ENCODE data around the gene ABCF3. TPM values are rescaled to one million over a fixed set of nuclear protein-coding genes. Genes with fewer than 3 reads are reported as not detected.
A peak's percentile ranks its signal among the peaks of the same experiment; 100 is the strongest.

Gene ABCF3
- total RNA-seq, 1 donor from 2014 or later: 67.3 TPM

DNA sequence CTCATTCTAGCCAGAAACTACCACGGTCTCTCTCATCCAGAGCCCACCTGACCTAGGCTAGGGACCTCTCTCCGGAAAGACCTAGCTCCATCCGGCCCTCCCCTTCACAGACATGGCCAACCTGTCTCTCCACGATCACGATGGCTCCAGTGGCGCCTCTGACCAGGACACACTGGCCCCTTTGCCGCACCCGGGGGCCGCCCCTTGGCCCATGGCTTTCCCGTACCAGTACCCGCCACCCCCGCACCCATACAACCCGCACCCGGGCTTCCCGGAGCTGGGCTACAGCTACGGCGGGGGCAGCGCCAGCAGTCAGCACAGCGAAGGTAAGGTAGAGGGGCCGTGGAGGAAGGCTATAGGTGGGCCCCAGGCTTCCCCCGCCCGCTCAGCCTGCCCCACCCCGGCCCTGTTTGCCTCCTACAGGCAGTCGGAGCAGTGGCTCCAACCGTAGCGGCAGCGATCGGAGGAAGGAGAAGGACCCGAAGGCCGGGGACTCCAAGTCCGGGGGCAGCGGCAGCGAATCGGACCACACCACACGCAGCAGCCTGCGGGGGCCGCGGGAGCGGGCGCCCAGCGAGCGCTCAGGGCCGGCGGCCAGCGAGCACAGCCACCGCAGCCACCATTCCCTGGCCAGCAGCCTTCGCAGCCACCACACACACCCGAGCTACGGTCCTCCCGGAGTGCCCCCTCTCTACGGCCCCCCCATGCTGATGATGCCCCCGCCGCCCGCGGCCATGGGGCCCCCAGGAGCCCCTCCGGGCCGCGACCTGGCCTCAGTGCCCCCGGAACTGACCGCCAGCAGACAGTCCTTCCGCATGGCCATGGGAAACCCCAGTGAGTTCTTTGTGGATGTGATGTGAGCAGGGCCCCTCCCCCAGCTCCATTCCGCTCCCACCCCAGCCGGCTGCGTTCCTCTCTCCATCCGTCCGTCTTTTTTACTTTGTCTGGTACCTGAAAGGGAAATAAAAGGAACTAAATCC is 15.8 kb upstream of the ABCF3 start:
- Mint-ChIP-seq H3K4me1 (peaks cover 7% of the 10 kb centered on the region), H3K9me3 (no peaks in the 10 kb centered on the region), H3K27ac (ENCODE audit: unreplicated experiment) (no peak overlapping the region), H3K36me3 (ENCODE audit: low read depth) (peaks cover 17% of the 10 kb centered on the region), H3K27me3 (ENCODE audit: low read depth) (no peaks in the 10 kb centered on the region), H3K4me3 (no peak overlapping the region)
- TF ChIP-seq, protein P1, sequence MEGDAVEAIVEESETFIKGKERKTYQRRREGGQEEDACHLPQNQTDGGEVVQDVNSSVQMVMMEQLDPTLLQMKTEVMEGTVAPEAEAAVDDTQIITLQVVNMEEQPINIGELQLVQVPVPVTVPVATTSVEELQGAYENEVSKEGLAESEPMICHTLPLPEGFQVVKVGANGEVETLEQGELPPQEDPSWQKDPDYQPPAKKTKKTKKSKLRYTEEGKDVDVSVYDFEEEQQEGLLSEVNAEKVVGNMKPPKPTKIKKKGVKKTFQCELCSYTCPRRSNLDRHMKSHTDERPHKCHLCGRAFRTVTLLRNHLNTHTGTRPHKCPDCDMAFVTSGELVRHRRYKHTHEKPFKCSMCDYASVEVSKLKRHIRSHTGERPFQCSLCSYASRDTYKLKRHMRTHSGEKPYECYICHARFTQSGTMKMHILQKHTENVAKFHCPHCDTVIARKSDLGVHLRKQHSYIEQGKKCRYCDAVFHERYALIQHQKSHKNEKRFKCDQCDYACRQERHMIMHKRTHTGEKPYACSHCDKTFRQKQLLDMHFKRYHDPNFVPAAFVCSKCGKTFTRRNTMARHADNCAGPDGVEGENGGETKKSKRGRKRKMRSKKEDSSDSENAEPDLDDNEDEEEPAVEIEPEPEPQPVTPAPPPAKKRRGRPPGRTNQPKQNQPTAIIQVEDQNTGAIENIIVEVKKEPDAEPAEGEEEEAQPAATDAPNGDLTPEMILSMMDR (conservative IDR thresholded peaks at IDR 0.05): no peak
- DNase-seq (ENCODE audit: low read depth, low spot score): no peak

GRCh38 chr3:184171562-184171961 is 14.4 kb upstream of the ABCF3 start:
- TF ChIP-seq, protein P1 (conservative IDR thresholded peaks at IDR 0.05): no peak
- Mint-ChIP-seq H3K4me1 (peaks cover 21% of the 10 kb centered on the region), H3K27me3 (ENCODE audit: low read depth) (no peaks in the 10 kb centered on the region), H3K4me3 (peak overlapping the region; percentile 41), H3K27ac (ENCODE audit: unreplicated experiment) (no peak overlapping the region), H3K36me3 (ENCODE audit: low read depth) (peaks cover 14% of the 10 kb centered on the region), H3K9me3 (no peaks in the 10 kb centered on the region)
- no peak for DNase-seq (ENCODE audit: low read depth, low spot score)

GRCh38 chr3:184172681-184173373 is 13.2 kb upstream of the ABCF3 start:
- TF ChIP-seq, protein P1 (conservative IDR thresholded peaks at IDR 0.05): no peak
- H3K27ac Mint-ChIP-seq (ENCODE audit: unreplicated experiment): no peak overlapping the region
- H3K4me3 Mint-ChIP-seq: peak overlapping the region; percentile 6
- H3K27me3 Mint-ChIP-seq (ENCODE audit: low read depth): no peaks in the 10 kb centered on the region
- peaks cover 14% of the 10 kb centered on the region for H3K36me3 Mint-ChIP-seq (ENCODE audit: low read depth)
- no peak for DNase-seq (ENCODE audit: low read depth, low spot score)
- H3K9me3 Mint-ChIP-seq: no peaks in the 10 kb centered on the region
- H3K4me1 Mint-ChIP-seq: peaks cover 30% of the 10 kb centered on the region

GRCh38 chr3:184173374-184173722 is 12.7 kb upstream of the ABCF3 start:
- Mint-ChIP-seq H3K27ac (ENCODE audit: unreplicated experiment) (no peak overlapping the region), H3K9me3 (no peaks in the 10 kb centered on the region)

GRCh38 chr3:184174284-184174645 is 11.7 kb upstream of the ABCF3 start:
- H3K27me3 Mint-ChIP-seq (ENCODE audit: low read depth): no peaks in the 10 kb centered on the region
- peaks cover 14% of the 10 kb centered on the region for H3K36me3 Mint-ChIP-seq (ENCODE audit: low read depth)
- peaks cover 34% of the 10 kb centered on the region for H3K4me1 Mint-ChIP-seq
- no peaks in the 10 kb centered on the region for H3K9me3 Mint-ChIP-seq
- peak overlapping the region; percentile 98 for H3K4me3 Mint-ChIP-seq
- no peak overlapping the region for H3K27ac Mint-ChIP-seq (ENCODE audit: unreplicated experiment)
- TF ChIP-seq, protein P1 (conservative IDR thresholded peaks at IDR 0.05): no peak
- no peak for DNase-seq (ENCODE audit: low read depth, low spot score)

More at GRCh38 chr3:184173374-184173722, 12.7 kb upstream of the ABCF3 start:
- DNase-seq (ENCODE audit: low read depth, low spot score): no peak
- TF ChIP-seq, protein P1 (conservative IDR thresholded peaks at IDR 0.05): no peak
- Mint-ChIP-seq H3K36me3 (ENCODE audit: low read depth) (peaks cover 14% of the 10 kb centered on the region), H3K4me3 (peak overlapping the region; percentile 61), H3K27me3 (ENCODE audit: low read depth) (no peaks in the 10 kb centered on the region), H3K4me1 (peaks cover 34% of the 10 kb centered on the region)

Data from neural crest cell (in vitro differentiated cells).